HT-29 (cell line): ENCODE results near the gene SIGLEC15. TPM values are rescaled to one million over a fixed set of nuclear protein-coding genes. Genes with fewer than 3 reads are reported as not detected.
A peak's percentile ranks its signal among the peaks of the same experiment; 100 is the strongest.

ENCODE experiments used
- DNase-seq: peaks from one replicate; pipeline ENCODE4 v3.0.0-alpha.2; 2015; ENCODE audit warnings: low spot score
- small RNA-seq: library from RNA; depleted of rRNA; stranded (forward); fragments of <200 nt; gene quantifications from one replicate; pipeline ENCODE3, GENCODE V24; 2014
- total RNA-seq: library from RNA; depleted of rRNA; stranded (reverse); fragments of >200 nt; shearing (Covaris generic); gene quantifications from 2 replicates; pipeline ENCODE4 v1.2.3, GENCODE V29; 2014; rRNA removed

Gene SIGLEC15
- total RNA-seq, 1 experiment from 2014 or later, result 5.5 TPM

- DNase-seq, result peak; percentile 77
Measured at GRCh38 chr18:45879681-45880655, 54.5 kb downstream of the SIGLEC15 start.

GRCh38 chr18:45880876-45881558, 55.5 kb downstream of the SIGLEC15 start:
- no peak for DNase-seq

GRCh38 chr18:45887585-45887984, 62.1 kb downstream of the SIGLEC15 start:
- no peak for DNase-seq

GRCh38 chr18:45889419-45890064, 64.1 kb downstream of the SIGLEC15 start:
- no peak for DNase-seq

GRCh38 chr18:45890606-45891005, 65.1 kb downstream of the SIGLEC15 start:
- no peak for DNase-seq

GRCh38 chr18:45891806-45892205, 66.3 kb downstream of the SIGLEC15 start:
- DNase-seq, result no peak

Small RNA genes lying within 50 kb of the gene (small RNA-seq; reads per million reads assigned to genes)
- not detected for gene AC087685.1

Other genes with a start within 250 kb of the SIGLEC15 start
- gene SLC14A2, start 210.2 kb upstream of the SIGLEC15 start, total RNA-seq, result not detected in 2 replicates
- gene SLC14A1, start 101.5 kb upstream of the SIGLEC15 start, total RNA-seq, result 5.9 and 6.2 TPM in 2 replicates
- gene EPG5, start 141.7 kb downstream of the SIGLEC15 start, total RNA-seq, result 4.5 and 6.6 TPM in 2 replicates
- 0.13 TPM in 1 of 2 replicates, not detected in the other for gene PSTPIP2, start 246.6 kb downstream of the SIGLEC15 start, total RNA-seq